C4-2B (cell line): ENCODE results near the gene MESP2.

Source experiments
- H3K27ac ChIP-seq: fragments of 450-650 bp; 2 replicates; pipeline ENCODE4 v1.5.1; 2017
- CTCF ChIP-seq: fragments of 450-650 bp; conservative IDR thresholded peaks from 2 replicates; pipeline ENCODE4 v1.5.1; 2017; ENCODE audit warnings: mild to moderate bottlenecking
- ZFX ChIP-seq: fragments of 450-650 bp; IDR thresholded peaks from 2 replicates; pipeline ENCODE4 v1.6.1; 2017

MESP2 gene

GRCh38 chr15:89755701-89756100 is 20.4 kb upstream of the MESP2 start:
- TF ChIP-seq CTCF (no peak), ZFX (no peak)
- H3K27ac ChIP-seq: peak overlapping the region; percentile 85

GRCh38 chr15:89756897-89757296 is 19.2 kb upstream of the MESP2 start:
- peak overlapping the region; percentile 85 for H3K27ac ChIP-seq
- TF ChIP-seq CTCF (no peak), ZFX (no peak)

- TF ChIP-seq CTCF: no peak
- TF ChIP-seq ZFX: no peak
- H3K27ac ChIP-seq: peak overlapping the region; percentile 63
These were observed 17.8 kb upstream of the MESP2 start for GRCh38 chr15:89758283-89758682.

GRCh38 chr15:89758981-89759380 is 17.2 kb upstream of the MESP2 start:
- TF ChIP-seq ZFX: no peak
- no peak for TF ChIP-seq CTCF
- H3K27ac ChIP-seq: peak overlapping the region; percentile 63

- no peak for TF ChIP-seq ZFX
- no peak for TF ChIP-seq CTCF
These were observed 16.3 kb upstream of the MESP2 start for GRCh38 chr15:89759835-89760234.

GRCh38 chr15:89760303-89761008 is 15.7 kb upstream of the MESP2 start:
- no peak for TF ChIP-seq ZFX
- peak; percentile 98 for TF ChIP-seq CTCF
- peak overlapping the region; percentile 47 for H3K27ac ChIP-seq

More at GRCh38 chr15:89759835-89760234, 16.3 kb upstream of the MESP2 start:
- H3K27ac ChIP-seq: peak overlapping the region; percentile 47; the same call in 1 of the 2 replicates

GRCh38 chr15:89761009-89761831 is 14.9 kb upstream of the MESP2 start:
- TF ChIP-seq ZFX (no peak), CTCF (no peak; the same call in 1 of the 2 replicates)
- H3K27ac ChIP-seq: peak overlapping the region; percentile 47
